Kidney (tissue), 14 donors: ENCODE measurements around the gene LEFTY1. TPM values are rescaled to one million over a fixed set of nuclear protein-coding genes. Genes with fewer than 3 reads are reported as not detected.

ENCODE experiments used
- DNase-seq, 5 donors: peaks; one replicate each; pipeline ENCODE4 v3.0.0-alpha.2; 2013 to 2020
- FAIRE-seq: peaks from 2 replicates; lab custom pipeline; 2012; peaks lifted over from hg19 to GRCh38; lab: Jason Lieb, UNC
- H3K27ac ChIP-seq, 2 donors: one replicate each; pipeline ENCODE4 v1.7.0; 2013; ENCODE audit warnings: low read depth in 2 of 2, low read length in 2 of 2, inconsistent platforms in 1 of 2
- H3K27me3 ChIP-seq: one replicate; pipeline ENCODE4 v1.7.1; 2013; ENCODE audit warnings: low read length, inconsistent platforms; ENCODE audit not compliant: control insufficient read depth, insufficient read depth
- H3K36me3 ChIP-seq, 3 donors: one replicate each; pipeline versions ENCODE4 v1.7.0 to v1.7.1; 2013; ENCODE audit warnings: low read length in 3 of 3, control low read depth in 1 of 3, inconsistent platforms in 1 of 3; ENCODE audit not compliant: insufficient read depth in 3 of 3, control insufficient read depth in 2 of 3
- H3K4me1 ChIP-seq, 3 donors: one replicate each; pipeline versions ENCODE4 v1.7.0 to v1.7.1; 2013; ENCODE audit warnings: low read length in 3 of 3, inconsistent platforms in 1 of 3, low read depth in 1 of 3; ENCODE audit not compliant: control insufficient read depth in 2 of 3, insufficient read depth in 2 of 3
- H3K4me3 ChIP-seq, 3 donors: one replicate each; pipeline versions ENCODE4 v1.7.0 to v1.8.1; 2013; ENCODE audit warnings: low read length in 3 of 3, control low read depth in 1 of 3, inconsistent platforms in 1 of 3
- H3K9ac ChIP-seq, 3 donors: one replicate each; pipeline versions ENCODE4 v1.7.0 to v1.7.1; 2013; ENCODE audit warnings: low read length in 3 of 3, control low read depth in 1 of 3, inconsistent platforms in 1 of 3
- H3K9me3 ChIP-seq, 3 donors: one replicate each; pipeline versions ENCODE4 v1.7.0 to v1.7.1; 2013; ENCODE audit warnings: low read length in 3 of 3, control low read depth in 1 of 3, inconsistent platforms in 1 of 3; ENCODE audit not compliant: control insufficient read depth in 2 of 3, insufficient read depth in 1 of 3
- intact Hi-C: fragments of 100-400 bp; cut with DNase I; formaldehyde crosslinking; loops from one replicate; pipeline ENCODE4 v1.11.1; 2022
- polyA plus RNA-seq: library from polyadenylated mRNA; stranded (reverse); fragments of 350-450 nt; fragmentation: Illumina TruSeq; extraction: RNeasy Lipid Tissue Mini Kit (QIAGEN cat#74804); gene quantifications from one replicate; pipeline ENCODE4 v1.2.3, GENCODE V29; 2014; ENCODE audit warnings: low read depth, low replicate concordance; ENCODE audit not compliant: insufficient read depth
- total RNA-seq: library from RNA; stranded (reverse); fragmentation: NEBNext Ultra II Directional; extraction: Animal tissue kit (Norgen Biotek cat#: 25700); gene quantifications from one replicate; pipeline ENCODE4 v1.2.1, GENCODE V29; 2021
- TF ChIP-seq, protein P1 (sequence below): IDR thresholded peaks from 3 replicates; pipeline ENCODE4 v1.5.1; 2012; ENCODE audit warnings: mild to moderate bottlenecking, moderate library complexity, borderline replicate concordance; ENCODE audit not compliant: insufficient read depth; ENCODE audit errors: extremely low read depth
- donor health status: control.
- donor health status: control.
- donor health status: control.
- donor health status: control.
- donor health status: control.
- donor health status: DM: yes; HTN: yes; CAD: no.
- donor health status: Normal renal cell carcinoma (clear cell type).

Gene LEFTY1
- total and polyA plus RNA-seq, 2 donors from 2014 or later = 0.41 to 8.6 TPM

DNA sequence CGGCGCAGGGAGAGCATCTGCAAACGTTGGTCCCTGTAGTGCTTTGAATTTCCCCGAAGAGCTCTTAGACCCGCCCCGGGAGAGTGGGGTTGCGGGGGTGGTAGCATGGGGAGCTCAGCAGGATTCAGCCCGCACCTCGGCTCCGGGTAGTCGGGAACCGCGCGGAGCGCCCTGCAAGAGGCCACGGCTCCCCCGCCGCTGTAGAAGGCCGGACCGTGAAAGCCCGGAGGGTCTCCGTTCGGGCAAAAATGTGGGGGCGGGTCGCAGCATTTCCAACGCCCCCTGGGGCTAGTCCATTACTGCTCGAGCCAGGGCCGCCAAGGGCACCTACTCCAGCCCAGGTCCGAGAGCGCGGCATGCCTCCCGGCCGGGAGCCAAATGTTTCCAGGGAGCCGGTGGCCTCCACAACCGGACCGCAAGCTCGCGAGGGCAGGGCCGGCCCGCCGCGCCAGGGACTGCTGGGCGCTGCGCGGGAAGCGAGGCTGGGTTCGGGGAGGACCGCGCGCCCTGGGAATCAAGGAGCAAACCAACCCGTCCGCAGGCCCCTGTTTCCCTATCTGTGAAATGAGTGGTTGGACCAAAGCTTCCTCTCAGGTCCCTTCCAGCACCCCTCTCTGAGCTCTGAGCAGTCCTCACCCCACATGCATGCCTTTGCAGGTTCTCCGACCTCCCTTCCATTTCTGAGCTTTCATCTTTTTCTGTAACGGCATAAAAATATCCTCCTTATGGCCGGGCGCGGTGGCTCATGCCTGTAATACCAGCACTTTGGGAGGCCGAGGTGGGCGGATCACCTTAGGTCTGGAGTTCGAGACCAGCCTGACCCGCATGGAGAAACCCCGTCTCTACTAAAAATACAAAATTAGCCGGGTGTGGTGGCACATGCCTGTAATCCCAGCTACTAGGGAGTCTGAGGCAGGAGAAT lies 6.0 kb downstream of the LEFTY1 start:
- Histone ChIP-seq H3K9ac (peak overlapping the region; percentile 30 to 74 (median 63)), H3K27ac (peak overlapping the region; percentile 86 to 96), H3K9me3 (no peaks in the 10 kb centered on the region), H3K4me1 (peaks cover 0 to 33% (median 25%) of the 10 kb centered on the region in 3 donors), H3K27me3 (no peaks in the 10 kb centered on the region), H3K36me3 (no peaks in the 10 kb centered on the region), H3K4me3 (peak overlapping the region; percentile 70 to 82 (median 81))
- FAIRE-seq = no peak
- TF ChIP-seq, protein P1, sequence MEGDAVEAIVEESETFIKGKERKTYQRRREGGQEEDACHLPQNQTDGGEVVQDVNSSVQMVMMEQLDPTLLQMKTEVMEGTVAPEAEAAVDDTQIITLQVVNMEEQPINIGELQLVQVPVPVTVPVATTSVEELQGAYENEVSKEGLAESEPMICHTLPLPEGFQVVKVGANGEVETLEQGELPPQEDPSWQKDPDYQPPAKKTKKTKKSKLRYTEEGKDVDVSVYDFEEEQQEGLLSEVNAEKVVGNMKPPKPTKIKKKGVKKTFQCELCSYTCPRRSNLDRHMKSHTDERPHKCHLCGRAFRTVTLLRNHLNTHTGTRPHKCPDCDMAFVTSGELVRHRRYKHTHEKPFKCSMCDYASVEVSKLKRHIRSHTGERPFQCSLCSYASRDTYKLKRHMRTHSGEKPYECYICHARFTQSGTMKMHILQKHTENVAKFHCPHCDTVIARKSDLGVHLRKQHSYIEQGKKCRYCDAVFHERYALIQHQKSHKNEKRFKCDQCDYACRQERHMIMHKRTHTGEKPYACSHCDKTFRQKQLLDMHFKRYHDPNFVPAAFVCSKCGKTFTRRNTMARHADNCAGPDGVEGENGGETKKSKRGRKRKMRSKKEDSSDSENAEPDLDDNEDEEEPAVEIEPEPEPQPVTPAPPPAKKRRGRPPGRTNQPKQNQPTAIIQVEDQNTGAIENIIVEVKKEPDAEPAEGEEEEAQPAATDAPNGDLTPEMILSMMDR = no peak
- peak; percentile 58 to 88 (median 74) for DNase-seq
- intact Hi-C loops = no loop called here

DNA sequence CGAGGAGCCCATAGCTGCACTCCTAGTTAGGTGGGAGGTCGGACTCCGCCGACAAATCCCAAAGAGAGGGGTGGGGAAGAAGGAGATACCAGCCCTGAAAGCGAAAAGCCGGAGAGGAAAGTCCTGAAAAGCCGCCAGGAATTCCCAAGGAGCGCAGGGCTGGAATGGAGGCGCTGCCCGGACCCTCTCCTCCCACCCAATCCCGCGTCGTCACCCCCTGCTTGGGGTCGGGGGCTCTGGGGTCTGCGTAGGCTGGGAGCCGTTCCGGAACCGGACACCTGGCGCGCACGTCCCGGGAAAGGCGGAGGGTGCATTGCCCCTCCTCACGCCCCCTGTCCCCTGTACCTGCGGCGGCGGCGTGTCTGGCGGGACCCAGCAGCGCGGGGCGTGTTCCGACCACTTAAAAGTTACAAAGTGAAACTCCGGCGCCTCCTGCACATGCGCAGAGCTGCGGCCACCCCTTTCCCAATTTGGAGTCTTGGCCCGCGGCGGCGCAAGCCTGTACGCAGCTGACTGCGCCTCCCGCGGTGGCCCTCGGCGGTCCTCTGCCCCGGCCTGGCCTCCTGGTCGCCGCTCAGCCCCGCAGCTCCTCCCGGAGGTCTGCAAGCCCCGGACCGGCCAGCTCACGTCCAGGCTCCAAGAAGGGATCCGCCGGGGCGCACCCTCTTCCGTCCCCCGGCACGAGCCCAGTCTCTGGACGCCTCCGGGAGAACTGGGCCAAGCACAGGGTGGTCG lies 6.8 kb downstream of the LEFTY1 start, which contains the start of gene TMEM63A:
TMEM63A (minus strand) TSS at position 422 of the 735 bp plus-strand sequence. CDS start 4,800 bp downstream, outside the sequence.
- peak within 1 kb of the TSS; percentile 86 to 96 for H3K27ac ChIP-seq
- FAIRE-seq (no peak), DNase-seq (peak; percentile 93 to 98 (median 94))
- H3K4me3 ChIP-seq = peak within 1 kb of the TSS; percentile 70 to 82 (median 81)
- H3K36me3 ChIP-seq = peaks cover 0 to under 1% (median 0%) of the 10 kb centered on the region in 3 donors
- peaks cover 0 to 42% (median 33%) of the 10 kb centered on the region in 3 donors for H3K4me1 ChIP-seq
- H3K9ac ChIP-seq = peak within 1 kb of the TSS; percentile 30 to 74 (median 66)
- intact Hi-C loops = no loop called here
- H3K27me3 ChIP-seq = no peaks in the 10 kb centered on the region
- no peaks in the 10 kb centered on the region for H3K9me3 ChIP-seq
- TF ChIP-seq, protein P1 = peak; percentile 32

- Histone ChIP-seq H3K27me3 (no peaks in the 10 kb centered on the region), H3K36me3 (peaks cover 0 to 5% (median 2%) of the 10 kb centered on the region in 3 donors), H3K4me1 (peaks cover 0 to 43% (median 35%) of the 10 kb centered on the region in 3 donors), H3K9ac (peak overlapping the region; percentile 9 to 74 (median 66)), H3K4me3 (peak overlapping the region; percentile 70 to 82 (median 81)), H3K27ac (peak overlapping the region; percentile 86 to 96), H3K9me3 (no peaks in the 10 kb centered on the region)
- DNase-seq (peak in 4 of 5 donors; percentile 54 to 93 (median 76)), FAIRE-seq (no peak)
- TF ChIP-seq, protein P1 = no peak
- intact Hi-C loops = no loop called here
These were observed 7.6 kb downstream of the LEFTY1 start for GRCh38 chr1:225881081-225881958.
